SK-N-SH treated with all-trans-retinoic acid at 6 μM for 48 hours (cell line): ENCODE data around the gene FAR1.

Experiments
- ATAC-seq: fragments of 200-7000 bp; cut with Tn5 transposase; 3 replicates; pipeline ENCODE4 v1.9.1; 2020; ENCODE audit warnings: mild to moderate bottlenecking, moderate library complexity
- ARNTL ChIP-seq: fragments of 450-650 bp; formaldehyde crosslinking; IDR thresholded peaks from 2 replicates; pipeline ENCODE4 v1.5.0; 2020; ENCODE audit warnings: low read depth, mild to moderate bottlenecking, moderate library complexity, borderline replicate concordance
- BACH2 ChIP-seq: fragments of 250-450 bp; sonication (Bioruptor Pico); IDR thresholded peaks from 2 replicates; pipeline ENCODE4 v1.9.0; 2021; ENCODE audit warnings: mild to moderate bottlenecking, borderline replicate concordance
- CSRNP3 ChIP-seq: fragments of 250-450 bp; sonication (Bioruptor Pico); IDR thresholded peaks from 2 replicates; pipeline ENCODE4 v1.5.1; 2021; ENCODE audit warnings: mild to moderate bottlenecking, moderate library complexity
- ESRRG ChIP-seq: fragments of 250-450 bp; sonication (Bioruptor Pico); IDR thresholded peaks from 2 replicates; pipeline ENCODE4 v1.6.1; 2021; ENCODE audit warnings: mild to moderate bottlenecking
- GLIS3 ChIP-seq: fragments of 250-450 bp; sonication (Bioruptor Pico); IDR thresholded peaks from 2 replicates; pipeline ENCODE4 v1.5.0; 2020; ENCODE audit warnings: mild to moderate bottlenecking, moderate library complexity
- ISL1 ChIP-seq: fragments of 250-450 bp; sonication (Bioruptor Pico); IDR thresholded peaks from 2 replicates; pipeline ENCODE4 v2.1.2; 2022; ENCODE audit warnings: mild to moderate bottlenecking, moderate library complexity
- OSR1 ChIP-seq: fragments of 250-450 bp; sonication (Bioruptor Pico); IDR thresholded peaks from 2 replicates; pipeline ENCODE4 v1.8.0; 2022; ENCODE audit warnings: moderate library complexity, mild to moderate bottlenecking, inconsistent platforms
- PPARA ChIP-seq: fragments of 250-450 bp; sonication (Bioruptor Pico); IDR thresholded peaks from 2 replicates; pipeline ENCODE4 v1.5.0; 2020; ENCODE audit warnings: mild to moderate bottlenecking, borderline replicate concordance
- RARB ChIP-seq: fragments of 250-450 bp; sonication (Bioruptor Pico); IDR thresholded peaks from 2 replicates; pipeline ENCODE4 v1.8.0; 2021; ENCODE audit warnings: mild to moderate bottlenecking, moderate library complexity
- SNAI2 ChIP-seq: fragments of 250-450 bp; sonication (Bioruptor Pico); IDR thresholded peaks from 2 replicates; pipeline ENCODE4 v1.5.0; 2020; ENCODE audit warnings: mild to moderate bottlenecking, moderate library complexity
- TCF4 ChIP-seq: fragments of 250-450 bp; sonication (Bioruptor Pico); IDR thresholded peaks from 2 replicates; pipeline ENCODE4 v1.8.0; 2021; ENCODE audit warnings: mild to moderate bottlenecking, moderate library complexity, borderline replicate concordance
- TOX ChIP-seq: fragments of 250-450 bp; sonication (Bioruptor Pico); IDR thresholded peaks from 2 replicates; pipeline ENCODE4 v1.8.0; 2021; ENCODE audit warnings: mild to moderate bottlenecking, moderate library complexity, borderline replicate concordance
- TSHZ2 ChIP-seq: fragments of 250-450 bp; sonication (Bioruptor Pico); IDR thresholded peaks from 2 replicates; pipeline ENCODE4 v1.5.0; 2020; ENCODE audit warnings: mild to moderate bottlenecking, moderate library complexity
- ZC3H10 ChIP-seq: fragments of 250-450 bp; sonication (Bioruptor Pico); IDR thresholded peaks from 2 replicates; pipeline ENCODE4 v1.5.1; 2021; ENCODE audit warnings: mild to moderate bottlenecking, moderate library complexity
- ZFP3 ChIP-seq: fragments of 250-450 bp; sonication (Bioruptor Pico); IDR thresholded peaks from 2 replicates; pipeline ENCODE4 v1.5.0; 2020; ENCODE audit warnings: mild to moderate bottlenecking, moderate library complexity
- ZFP30 ChIP-seq: fragments of 450-650 bp; formaldehyde crosslinking; IDR thresholded peaks from 2 replicates; pipeline ENCODE4 v1.5.0; 2022; ENCODE audit warnings: mild to moderate bottlenecking, moderate library complexity
- ZNF565 ChIP-seq: fragments of 450-650 bp; formaldehyde crosslinking; conservative IDR thresholded peaks from 2 replicates; pipeline ENCODE4 v1.5.0; 2020; ENCODE audit warnings: low read depth, mild to moderate bottlenecking, moderate library complexity
- ZNF70 ChIP-seq: fragments of 450-650 bp; formaldehyde crosslinking; IDR thresholded peaks from 2 replicates; pipeline ENCODE4 v1.5.0; 2020; ENCODE audit warnings: mild to moderate bottlenecking, moderate library complexity
- ZNF8 ChIP-seq: fragments of 450-650 bp; formaldehyde crosslinking; IDR thresholded peaks from 2 replicates; pipeline ENCODE4 v1.5.0; 2020; ENCODE audit warnings: mild to moderate bottlenecking, moderate library complexity
- TF ChIP-seq, protein P1 (sequence below): fragments of 250-450 bp; sonication (Bioruptor Pico); IDR thresholded peaks from 2 replicates; pipeline ENCODE4 v1.8.0; 2020; ENCODE audit warnings: mild to moderate bottlenecking, moderate library complexity, borderline replicate concordance

Gene FAR1

GRCh38 chr11:13775471-13775870 is 107.0 kb downstream of the FAR1 start (continued):
- no peak for TF ChIP-seq ARNTL
- no peak for TF ChIP-seq ZNF8 (CRISPR knock-in tag)
- no peak for TF ChIP-seq CSRNP3 (CRISPR knock-in tag)
- TF ChIP-seq GLIS3 (CRISPR knock-in tag): no peak
- TF ChIP-seq TCF4 (CRISPR knock-in tag): no peak
- TF ChIP-seq RARB: no peak

DNA sequence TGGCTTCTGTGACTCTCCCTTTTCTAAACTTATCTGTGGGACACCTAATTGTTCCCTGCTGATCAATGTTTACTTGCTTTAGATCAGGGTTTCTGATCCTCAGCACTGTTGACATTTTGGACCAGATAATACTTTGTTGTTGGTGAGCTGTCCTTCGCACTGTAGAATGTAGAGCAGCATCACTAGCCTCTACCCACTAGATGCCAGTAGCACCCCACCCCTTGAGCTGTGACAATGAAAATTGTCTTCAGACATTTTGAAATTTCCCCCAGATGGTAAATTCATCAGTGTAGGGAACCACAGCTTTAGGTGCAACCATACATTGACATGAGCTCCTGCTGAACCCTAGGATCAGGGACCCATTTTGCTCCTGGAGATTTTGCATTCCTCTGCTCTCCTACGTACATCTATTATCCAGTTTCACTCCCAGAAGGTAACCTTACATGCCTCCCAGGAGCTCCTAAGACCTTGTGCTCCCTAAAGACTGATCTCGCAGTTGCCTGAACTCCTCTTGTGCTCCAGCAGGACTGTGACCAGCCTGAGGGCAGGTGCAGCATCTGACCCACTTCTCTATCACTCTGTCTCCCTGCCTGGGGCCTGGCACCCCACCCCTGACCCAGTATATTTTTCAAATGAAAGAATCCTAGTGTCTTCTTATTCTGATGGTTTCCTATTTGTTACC is 107.8 kb downstream of the FAR1 start:
- ATAC-seq: no peak
- TF ChIP-seq SNAI2 (CRISPR knock-in tag) (no peak), ZFP3 (no peak), ZNF565 (CRISPR knock-in tag) (no peak), PPARA (no peak), TOX (CRISPR knock-in tag) (no peak), ZC3H10 (no peak), RARB (no peak), TCF4 (CRISPR knock-in tag) (no peak), BACH2 (no peak), ZNF8 (CRISPR knock-in tag) (no peak), ZFP30 (CRISPR knock-in tag) (no peak), ARNTL (no peak), ZNF70 (CRISPR knock-in tag) (no peak), ESRRG (CRISPR knock-in tag) (no peak), TSHZ2 (CRISPR knock-in tag) (no peak), OSR1 (CRISPR knock-in tag) (no peak)
- TF ChIP-seq, protein P1, sequence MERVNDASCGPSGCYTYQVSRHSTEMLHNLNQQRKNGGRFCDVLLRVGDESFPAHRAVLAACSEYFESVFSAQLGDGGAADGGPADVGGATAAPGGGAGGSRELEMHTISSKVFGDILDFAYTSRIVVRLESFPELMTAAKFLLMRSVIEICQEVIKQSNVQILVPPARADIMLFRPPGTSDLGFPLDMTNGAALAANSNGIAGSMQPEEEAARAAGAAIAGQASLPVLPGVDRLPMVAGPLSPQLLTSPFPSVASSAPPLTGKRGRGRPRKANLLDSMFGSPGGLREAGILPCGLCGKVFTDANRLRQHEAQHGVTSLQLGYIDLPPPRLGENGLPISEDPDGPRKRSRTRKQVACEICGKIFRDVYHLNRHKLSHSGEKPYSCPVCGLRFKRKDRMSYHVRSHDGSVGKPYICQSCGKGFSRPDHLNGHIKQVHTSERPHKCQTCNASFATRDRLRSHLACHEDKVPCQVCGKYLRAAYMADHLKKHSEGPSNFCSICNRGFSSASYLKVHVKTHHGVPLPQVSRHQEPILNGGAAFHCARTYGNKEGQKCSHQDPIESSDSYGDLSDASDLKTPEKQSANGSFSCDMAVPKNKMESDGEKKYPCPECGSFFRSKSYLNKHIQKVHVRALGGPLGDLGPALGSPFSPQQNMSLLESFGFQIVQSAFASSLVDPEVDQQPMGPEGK (CRISPR knock-in tag): no peak
- TF ChIP-seq, all 23 proteins: peak for 0

DNA sequence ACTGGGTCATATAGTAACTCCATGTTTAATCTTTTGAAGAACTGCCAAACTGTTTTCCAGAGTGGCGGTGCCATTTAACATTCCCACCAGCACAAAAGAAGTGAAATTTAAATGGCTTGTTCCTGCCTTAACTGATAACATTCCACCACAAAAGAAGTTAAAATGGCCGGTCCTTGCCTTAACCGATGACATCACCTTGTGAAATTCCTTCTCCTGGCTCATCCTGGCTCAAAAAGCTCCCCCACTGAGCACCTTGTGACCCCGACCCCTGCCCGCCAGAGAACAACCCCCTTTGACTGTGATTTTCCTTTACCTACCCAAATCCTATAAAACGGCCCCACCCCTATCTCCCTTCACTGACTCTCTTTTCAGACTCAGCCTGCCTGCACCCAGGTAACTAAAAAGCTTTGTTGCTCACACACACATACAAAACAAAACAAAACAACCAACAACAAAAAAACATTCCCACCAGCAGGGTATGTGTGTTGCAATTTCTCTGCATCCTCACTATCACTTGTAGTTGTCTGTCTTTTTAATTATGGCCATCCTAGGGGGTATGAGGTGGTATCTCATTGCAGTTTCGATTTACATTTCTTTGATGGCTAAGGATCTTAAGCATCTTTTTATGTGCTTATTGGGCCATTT is 109.0 kb downstream of the FAR1 start:
- TF ChIP-seq, protein P1 (CRISPR knock-in tag): no peak
- TF ChIP-seq, all 23 proteins: peak for 0
- ATAC-seq: no peak

- TF ChIP-seq ZFP3: no peak
- TF ChIP-seq TOX (CRISPR knock-in tag): no peak
- no peak for TF ChIP-seq ISL1
- no peak for TF ChIP-seq GLIS3 (CRISPR knock-in tag)
- TF ChIP-seq SNAI2 (CRISPR knock-in tag): no peak
- TF ChIP-seq ZNF8 (CRISPR knock-in tag): no peak
- TF ChIP-seq RARB: no peak
- TF ChIP-seq OSR1 (CRISPR knock-in tag): no peak
Observed at GRCh38 chr11:13778345-13778744, 109.9 kb downstream of the FAR1 start.

More at GRCh38 chr11:13778345-13778744, 109.9 kb downstream of the FAR1 start:
- ATAC-seq: no peak
